A673 (cell line): ENCODE data around the gene BMPR1B. TPM values are rescaled to one million over a fixed set of nuclear protein-coding genes. Genes with fewer than 3 reads are reported as not detected.

Experiments
- BruUV-seq: library from RNA; stranded (reverse); fragments of 400-500 nt; replicated peaks from 2 replicates; lab custom pipeline; 2021; lab: Mats Ljungman, UMichigan
- CTCF ChIA-PET: fragments of 300-600 bp; sonication (Branson Sonifier 250); formaldehyde crosslinking; loops from one replicate; lab custom pipeline; 2022; ENCODE audit warnings: antibody characterized with exemption; lab: Charles Lee
- POLR2A ChIA-PET: fragments of 300-600 bp; sonication (Branson Sonifier 250); formaldehyde crosslinking; loops from one replicate; lab custom pipeline; 2022; ENCODE audit warnings: antibody characterized with exemption; ENCODE audit not compliant: low non-redundant PET; lab: Charles Lee
- DNase-seq: peaks from one replicate; pipeline ENCODE4 v3.0.0-alpha.2; 2015; ENCODE audit warnings: low spot score
- H3K27ac ChIP-seq: fragments of 200-600 bp; sonication (generic); 2 replicates; pipeline ENCODE4 v1.5.1; 2016; ENCODE audit warnings: mixed run types, low read depth, mild to moderate bottlenecking, mixed read lengths, antibody characterized with exemption, low read length; ENCODE audit not compliant: poor library complexity, severe bottlenecking
- H3K27me3 ChIP-seq: fragments of 200-600 bp; sonication (generic); replicated peaks from 2 replicates; pipeline ENCODE4 v1.6.1; 2017; ENCODE audit warnings: mixed run types, low read depth, mild to moderate bottlenecking, mixed read lengths, antibody characterized with exemption, low read length; ENCODE audit not compliant: insufficient read depth, poor library complexity
- H3K36me3 ChIP-seq: fragments of 200-600 bp; sonication (generic); 2 replicates; pipeline ENCODE4 v1.6.1; 2016; ENCODE audit warnings: mixed run types, mild to moderate bottlenecking, mixed read lengths, antibody characterized with exemption, low read length; ENCODE audit not compliant: insufficient read depth, poor library complexity, severe bottlenecking
- H3K4me1 ChIP-seq: fragments of 200-600 bp; sonication (generic); 2 replicates; pipeline ENCODE4 v1.6.1; 2017; ENCODE audit warnings: mixed run types, mild to moderate bottlenecking, mixed read lengths, antibody characterized with exemption, low read length; ENCODE audit not compliant: insufficient read depth, poor library complexity, severe bottlenecking
- H3K4me3 ChIP-seq: fragments of 200-600 bp; sonication (generic); 2 replicates; pipeline ENCODE4 v1.5.1; 2016; ENCODE audit warnings: low read depth, mixed run types, mild to moderate bottlenecking, mixed read lengths, low read length; ENCODE audit not compliant: poor library complexity, severe bottlenecking
- H3K9me3 ChIP-seq: fragments of 200-600 bp; sonication (generic); 2 replicates; pipeline ENCODE4 v1.6.1; 2016; ENCODE audit warnings: mixed run types, low read depth, mild to moderate bottlenecking, mixed read lengths, antibody characterized with exemption, low read length; ENCODE audit not compliant: poor library complexity, severe bottlenecking
- EZH2 ChIP-seq: fragments of 200-600 bp; sonication (generic); IDR thresholded peaks from 2 replicates; pipeline ENCODE4 v1.6.1; 2017; ENCODE audit warnings: borderline replicate concordance, low read depth, mild to moderate bottlenecking, mixed read lengths, antibody characterized with exemption, low read length; ENCODE audit not compliant: poor library complexity, severe bottlenecking
- intact Hi-C: fragments of 100-400 bp; cut with micrococcal nuclease; formaldehyde crosslinking; loops from one replicate; pipeline ENCODE4 v1.10.0; 2022; ENCODE audit not compliant: unreplicated experiment
- total RNA-seq: library from RNA; stranded (reverse); gene quantifications from 2 replicates; pipeline ENCODE4 v1.2.3, GENCODE V29; 2021
- TF ChIP-seq, protein P1 (sequence below): fragments of 300-800, 200-600 bp; sonication (generic); conservative IDR thresholded peaks from 2 replicates; pipeline ENCODE4 v1.5.1; 2017; ENCODE audit warnings: low read depth, mild to moderate bottlenecking, antibody characterized with exemption, low read length, moderate library complexity, mixed read lengths

BMPR1B gene
- total RNA-seq, 1 experiment from 2014 or later: 2.2 TPM

DNA sequence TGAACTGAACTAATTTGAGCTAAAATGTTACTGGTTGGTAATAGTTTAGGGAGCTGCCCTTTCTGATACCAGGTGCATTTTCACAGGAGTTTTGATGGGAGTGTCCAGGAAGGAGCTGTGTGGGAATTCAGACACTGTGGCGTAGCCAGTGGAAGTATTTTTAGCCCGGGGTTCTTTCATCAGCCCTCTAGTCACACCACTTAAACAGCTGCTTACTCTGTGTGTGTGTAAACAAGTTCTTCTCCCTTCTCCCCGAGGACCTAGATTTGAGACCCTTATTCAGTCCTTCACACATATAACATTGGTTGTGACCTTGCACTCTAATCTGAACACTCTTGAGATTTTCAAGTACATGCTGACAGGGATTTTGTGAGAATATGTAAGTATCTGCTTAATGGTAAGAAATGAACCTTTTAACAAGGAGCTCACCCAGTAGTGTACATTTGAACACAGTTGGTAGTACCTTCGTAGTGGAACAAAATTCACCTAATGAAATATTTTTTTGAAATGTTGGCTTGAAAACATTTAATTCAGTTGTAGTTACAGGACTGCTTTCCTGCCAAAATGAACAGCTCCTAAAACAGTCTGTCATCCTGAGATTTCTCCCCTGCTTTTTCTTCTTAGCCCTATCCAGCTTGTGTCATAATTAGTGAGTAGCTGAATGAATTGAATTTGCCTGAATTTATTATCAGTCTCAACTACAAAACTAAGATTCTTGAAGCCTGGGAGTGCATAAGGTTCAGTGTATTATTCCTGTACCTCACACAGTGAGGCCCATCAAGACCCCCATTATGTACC, 61.8 kb downstream of the BMPR1B start:
- H3K4me1 ChIP-seq: no peaks in the 10 kb centered on the region
- H3K27ac ChIP-seq: no peak overlapping the region
- ChIA-PET POLR2A (no interaction called here), CTCF (no interaction called here)
- no peaks in the 10 kb centered on the region for H3K36me3 ChIP-seq
- no peak for TF ChIP-seq EZH2
- TF ChIP-seq, protein P1, sequence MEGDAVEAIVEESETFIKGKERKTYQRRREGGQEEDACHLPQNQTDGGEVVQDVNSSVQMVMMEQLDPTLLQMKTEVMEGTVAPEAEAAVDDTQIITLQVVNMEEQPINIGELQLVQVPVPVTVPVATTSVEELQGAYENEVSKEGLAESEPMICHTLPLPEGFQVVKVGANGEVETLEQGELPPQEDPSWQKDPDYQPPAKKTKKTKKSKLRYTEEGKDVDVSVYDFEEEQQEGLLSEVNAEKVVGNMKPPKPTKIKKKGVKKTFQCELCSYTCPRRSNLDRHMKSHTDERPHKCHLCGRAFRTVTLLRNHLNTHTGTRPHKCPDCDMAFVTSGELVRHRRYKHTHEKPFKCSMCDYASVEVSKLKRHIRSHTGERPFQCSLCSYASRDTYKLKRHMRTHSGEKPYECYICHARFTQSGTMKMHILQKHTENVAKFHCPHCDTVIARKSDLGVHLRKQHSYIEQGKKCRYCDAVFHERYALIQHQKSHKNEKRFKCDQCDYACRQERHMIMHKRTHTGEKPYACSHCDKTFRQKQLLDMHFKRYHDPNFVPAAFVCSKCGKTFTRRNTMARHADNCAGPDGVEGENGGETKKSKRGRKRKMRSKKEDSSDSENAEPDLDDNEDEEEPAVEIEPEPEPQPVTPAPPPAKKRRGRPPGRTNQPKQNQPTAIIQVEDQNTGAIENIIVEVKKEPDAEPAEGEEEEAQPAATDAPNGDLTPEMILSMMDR: no peak
- intact Hi-C loops: no loop called here
- no peaks in the 10 kb centered on the region for H3K9me3 ChIP-seq
- no peaks in the 10 kb centered on the region for H3K27me3 ChIP-seq
- H3K4me3 ChIP-seq: no peak overlapping the region
- DNase-seq: no peak
- no TSS peak for BruUV-seq

- POLR2A ChIA-PET: no interaction called here
- H3K27ac ChIP-seq: no peak overlapping the region
- BruUV-seq: no TSS peak
Observed at GRCh38 chr4:94826206-94826605, 68.5 kb downstream of the BMPR1B start.

GRCh38 chr4:94827481-94828110, 69.8 kb downstream of the BMPR1B start:
- ChIA-PET POLR2A (no interaction called here), CTCF (no interaction called here)
- intact Hi-C loops: no loop called here
- TF ChIP-seq EZH2: no peak
- TF ChIP-seq, protein P1: no peak
- Histone ChIP-seq H3K27me3 (no peaks in the 10 kb centered on the region), H3K36me3 (no peaks in the 10 kb centered on the region), H3K9me3 (no peaks in the 10 kb centered on the region), H3K4me3 (no peak overlapping the region), H3K4me1 (peaks cover 19% of the 10 kb centered on the region), H3K27ac (no peak overlapping the region)
- BruUV-seq: no TSS peak
- peak; percentile 53 for DNase-seq

More at GRCh38 chr4:94826206-94826605, 68.5 kb downstream of the BMPR1B start:
- Histone ChIP-seq H3K4me3 (no peak overlapping the region), H3K36me3 (no peaks in the 10 kb centered on the region), H3K9me3 (no peaks in the 10 kb centered on the region), H3K4me1 (peaks cover 19% of the 10 kb centered on the region), H3K27me3 (no peaks in the 10 kb centered on the region)
- peak; percentile 27 for DNase-seq
- CTCF ChIA-PET: no interaction called here
- TF ChIP-seq, protein P1: no peak
- no peak for TF ChIP-seq EZH2
- intact Hi-C loops: no loop called here
